Spinal cord (tissue), 10 donors: ENCODE measurements around the gene FAM107B. TPM values are rescaled to one million over a fixed set of nuclear protein-coding genes. Genes with fewer than 3 reads are reported as not detected.

Experiments used
- DNase-seq, 6 donors: peaks; one replicate each; pipeline versions ENCODE4 v3.0.0 to v3.0.0-alpha.2; 2013 to 2015; ENCODE audit warnings: low spot score in 6 of 6, low read depth in 4 of 6
- H3K27ac ChIP-seq: one replicate; pipeline ENCODE4 v1.5.1; 2013; ENCODE audit warnings: low read depth, low read length, control low read depth
- H3K27me3 ChIP-seq: one replicate; pipeline ENCODE4 v1.6.1; 2013; ENCODE audit warnings: low read length; ENCODE audit not compliant: control insufficient read depth, insufficient read depth
- H3K36me3 ChIP-seq: one replicate; pipeline ENCODE4 v1.6.1; 2013; ENCODE audit warnings: low read length; ENCODE audit not compliant: control insufficient read depth, insufficient read depth
- H3K4me1 ChIP-seq: one replicate; pipeline ENCODE4 v1.6.1; 2013; ENCODE audit warnings: low read length; ENCODE audit not compliant: control insufficient read depth, insufficient read depth
- H3K4me3 ChIP-seq: one replicate; pipeline ENCODE4 v1.5.1; 2013; ENCODE audit warnings: low read depth, low read length, control low read depth
- H3K9me3 ChIP-seq: one replicate; pipeline ENCODE4 v1.6.1; 2013; ENCODE audit warnings: low read length; ENCODE audit not compliant: control insufficient read depth, insufficient read depth
- WGBS: methylation state at CpG from one replicate; pipeline ENCODE4 v1.1.5; 2013; ENCODE audit warnings: missing lambda C conversion rate; ENCODE audit not compliant: insufficient coverage; 5-methylcytosine and 5-hydroxymethylcytosine counted together
- polyA plus RNA-seq, 2 donors: library from polyadenylated mRNA; unstranded; fragments of 120-200 nt; gene quantifications; one replicate each; pipeline ENCODE4 v1.2.1, GENCODE V29; 2013; ENCODE audit not compliant: insufficient read length in 2 of 2
- total RNA-seq, 2 donors: library from RNA; depleted of rRNA in 1 of 2; stranded (reverse); fragments of 120-200 nt in 1 of 2; fragments of >200 nt in 1 of 2; gene quantifications; one replicate each; pipeline versions ENCODE4 v1.2.3 to v1.2.4, GENCODE V29; 2013 to 2014
- donor health status: healthy.

The FAM107B gene
- total and polyA plus RNA-seq, 4 donors: 36.4 to 56.9 (median 47.1) TPM

DNA sequence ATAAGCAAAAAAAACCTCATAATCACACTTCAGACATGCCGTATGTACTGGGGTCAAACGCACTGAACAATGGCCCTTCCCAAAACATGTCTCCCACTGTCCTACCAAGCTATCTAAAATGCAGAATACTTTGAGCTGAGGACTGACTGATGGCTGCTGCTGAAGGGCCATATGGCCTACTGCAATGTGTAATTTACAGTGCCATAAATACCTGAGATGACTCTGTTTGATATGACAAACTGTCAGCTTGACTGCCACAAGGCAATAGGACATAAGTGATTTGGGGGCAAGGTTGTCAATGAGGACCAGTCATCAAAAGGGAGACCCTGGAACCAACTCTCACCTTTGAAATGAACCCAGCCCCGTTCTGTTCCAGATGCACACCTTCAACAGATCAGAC lies 256.5 kb downstream of the FAM107B start:
- no peak overlapping the region for H3K27ac ChIP-seq
- H3K4me1 ChIP-seq: no peaks in the 10 kb centered on the region
- no peaks in the 10 kb centered on the region for H3K27me3 ChIP-seq
- no peaks in the 10 kb centered on the region for H3K36me3 ChIP-seq
- no peak for DNase-seq
- no peak overlapping the region for H3K4me3 ChIP-seq
- no peaks in the 10 kb centered on the region for H3K9me3 ChIP-seq
- 92% methylated on average over 2 of the region's 3 CpGs for WGBS

DNA sequence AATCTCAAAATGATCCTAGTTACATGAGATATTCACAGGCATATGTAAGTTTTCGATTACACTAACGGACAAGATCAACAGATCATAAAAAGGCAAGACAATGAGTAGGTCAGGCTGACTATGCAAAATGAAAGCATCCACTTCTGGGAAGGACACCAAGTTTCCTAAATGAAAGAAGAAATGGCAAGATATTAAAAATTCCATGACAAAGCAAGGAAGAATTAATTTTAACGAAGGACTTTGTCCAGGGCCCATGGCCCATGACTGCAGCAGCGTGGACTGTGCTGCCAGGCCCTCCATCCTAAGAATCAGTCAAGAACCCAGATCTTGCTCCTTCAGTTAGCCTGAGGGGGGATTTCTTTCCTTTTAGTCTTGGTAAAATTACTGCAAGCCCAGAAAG lies 261.6 kb downstream of the FAM107B start:
- no peak overlapping the region for H3K27ac ChIP-seq

DNA sequence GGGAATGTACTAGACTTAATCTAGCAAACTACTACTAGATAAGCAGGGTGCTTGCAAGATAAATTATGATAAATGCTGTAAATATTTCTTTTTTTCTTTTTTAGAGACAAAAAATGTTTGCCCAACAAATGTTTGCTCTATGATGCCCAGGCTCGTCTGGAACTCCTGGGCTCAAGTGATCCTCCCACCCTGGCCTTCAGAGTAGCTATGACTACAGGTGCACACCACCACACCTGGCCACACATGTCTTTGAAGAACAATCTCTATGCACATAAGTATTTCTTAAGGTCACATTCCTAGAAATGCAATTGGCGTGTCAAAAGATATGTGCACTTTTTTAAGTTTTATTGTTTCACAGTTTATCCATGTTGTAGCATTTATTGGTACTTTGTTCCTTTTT lies 264.4 kb downstream of the FAM107B start:
- WGBS: 80% methylated on average over 1 of the region's 2 CpGs
- no peaks in the 10 kb centered on the region for H3K9me3 ChIP-seq
- peaks cover 11% of the 10 kb centered on the region for H3K4me1 ChIP-seq
- DNase-seq: no peak
- no peaks in the 10 kb centered on the region for H3K36me3 ChIP-seq
- no peak overlapping the region for H3K4me3 ChIP-seq
- no peak overlapping the region for H3K27ac ChIP-seq
- H3K27me3 ChIP-seq: no peaks in the 10 kb centered on the region

More for the DNA sequence above, 261.6 kb downstream of the FAM107B start:
- Histone ChIP-seq H3K9me3 (no peaks in the 10 kb centered on the region), H3K27me3 (no peaks in the 10 kb centered on the region), H3K4me1 (peaks cover 7% of the 10 kb centered on the region), H3K36me3 (no peaks in the 10 kb centered on the region), H3K4me3 (no peak overlapping the region)
- 100% methylated on average over 2 of the region's 4 CpGs for WGBS
- DNase-seq: no peak

DNA sequence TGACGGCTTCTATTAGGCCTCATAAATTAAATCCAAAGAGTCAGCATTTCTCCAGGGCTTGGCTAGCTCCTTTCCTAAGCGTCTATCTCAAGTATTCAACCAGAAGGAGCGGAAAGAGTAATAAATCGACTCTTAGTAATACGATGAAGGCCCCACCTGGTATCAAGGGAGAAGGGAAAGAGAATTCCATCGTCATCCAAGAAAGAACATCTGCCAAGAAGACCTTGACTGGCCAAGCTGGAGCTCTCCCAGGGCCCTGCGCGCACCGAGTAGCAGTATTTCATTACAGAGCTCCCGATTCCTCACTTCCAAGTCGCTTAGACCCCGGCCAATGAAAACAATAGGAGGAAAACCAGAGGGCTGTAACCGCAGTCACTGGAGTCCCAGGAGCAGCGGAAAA lies 266.0 kb downstream of the FAM107B start:
- Histone ChIP-seq H3K36me3 (no peaks in the 10 kb centered on the region), H3K4me1 (peaks cover 11% of the 10 kb centered on the region), H3K9me3 (no peaks in the 10 kb centered on the region), H3K4me3 (no peak overlapping the region), H3K27me3 (no peaks in the 10 kb centered on the region), H3K27ac (no peak overlapping the region)
- 92% methylated on average over 11 of the region's 14 CpGs for WGBS
- DNase-seq: no peak

DNA sequence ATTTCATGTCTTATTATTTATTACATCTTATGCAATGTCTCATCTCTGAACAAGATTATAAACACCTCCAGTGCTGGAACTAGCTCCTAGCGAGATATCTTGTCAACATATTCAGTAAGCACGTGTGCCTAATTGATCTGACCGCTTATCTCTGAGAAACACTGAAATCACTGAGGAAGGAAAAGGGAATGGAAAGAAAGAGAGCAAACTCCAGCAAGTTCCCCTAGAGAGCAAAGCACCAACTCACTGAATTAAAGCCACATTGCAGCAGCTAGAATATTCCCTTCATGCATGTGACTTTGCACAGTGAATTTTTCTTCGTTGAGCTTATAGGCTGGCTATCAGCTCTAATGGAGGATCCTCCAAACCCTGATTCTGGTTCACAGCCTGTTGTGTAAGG lies 266.9 kb downstream of the FAM107B start:
- Histone ChIP-seq H3K36me3 (no peaks in the 10 kb centered on the region), H3K27me3 (no peaks in the 10 kb centered on the region), H3K9me3 (no peaks in the 10 kb centered on the region), H3K4me1 (peaks cover 11% of the 10 kb centered on the region), H3K4me3 (no peak overlapping the region), H3K27ac (no peak overlapping the region)
- DNase-seq: peak in 1 of 6 donors; percentile 76
- 100% methylated on average over 1 of the region's 4 CpGs for WGBS

DNA sequence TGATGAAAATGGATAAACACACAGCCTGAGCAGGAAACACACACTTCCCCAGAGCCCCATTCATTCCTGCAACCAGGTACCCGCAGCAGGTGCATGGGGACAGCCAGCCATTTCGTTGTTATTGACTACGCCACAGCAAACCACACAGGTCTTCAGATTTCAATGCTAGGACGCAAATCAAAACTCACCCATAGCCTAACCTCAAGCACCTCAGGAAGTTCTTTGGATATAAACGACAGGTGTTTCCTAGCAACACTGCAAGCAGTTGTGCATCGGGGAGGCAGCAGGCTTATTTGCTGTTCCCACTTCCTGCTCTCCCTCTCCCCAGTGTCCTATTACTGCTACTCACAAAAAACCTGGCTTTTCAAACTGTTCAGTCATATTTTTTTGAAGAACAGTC lies 267.5 kb downstream of the FAM107B start:
- Histone ChIP-seq H3K36me3 (no peaks in the 10 kb centered on the region), H3K4me3 (no peak overlapping the region), H3K4me1 (peaks cover 11% of the 10 kb centered on the region), H3K27me3 (no peaks in the 10 kb centered on the region), H3K27ac (no peak overlapping the region), H3K9me3 (no peaks in the 10 kb centered on the region)
- peak in 3 of 6 donors; percentile 35 to 92 (median 37) for DNase-seq
- 54% methylated on average over 6 of the region's 6 CpGs for WGBS

DNA sequence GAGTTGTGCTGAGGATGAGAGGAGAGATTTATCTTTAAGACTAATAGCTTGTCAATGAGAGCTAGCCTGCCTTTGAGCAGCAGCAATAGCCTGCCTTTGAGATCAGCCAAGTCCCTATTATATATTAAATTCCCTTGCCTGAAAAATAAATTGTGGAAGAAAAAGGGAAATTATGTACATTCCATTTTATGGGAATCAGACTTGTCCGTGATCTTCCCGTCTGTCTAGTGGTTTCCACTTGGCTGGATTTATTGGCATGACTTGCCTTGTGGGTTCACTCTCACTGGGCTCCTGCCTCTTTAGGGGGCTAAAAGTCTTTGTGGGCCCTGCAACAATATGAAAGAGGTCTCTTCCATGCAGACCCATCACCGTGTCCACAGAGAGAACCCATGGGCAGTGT lies 272.3 kb downstream of the FAM107B start:
- H3K9me3 ChIP-seq: no peaks in the 10 kb centered on the region
- DNase-seq: no peak
- no peaks in the 10 kb centered on the region for H3K27me3 ChIP-seq
- no peak overlapping the region for H3K4me3 ChIP-seq
- H3K36me3 ChIP-seq: no peaks in the 10 kb centered on the region
- no peak overlapping the region for H3K27ac ChIP-seq
- WGBS: 49% methylated on average over 3 of the region's 3 CpGs
- H3K4me1 ChIP-seq: peaks cover 14% of the 10 kb centered on the region

DNA sequence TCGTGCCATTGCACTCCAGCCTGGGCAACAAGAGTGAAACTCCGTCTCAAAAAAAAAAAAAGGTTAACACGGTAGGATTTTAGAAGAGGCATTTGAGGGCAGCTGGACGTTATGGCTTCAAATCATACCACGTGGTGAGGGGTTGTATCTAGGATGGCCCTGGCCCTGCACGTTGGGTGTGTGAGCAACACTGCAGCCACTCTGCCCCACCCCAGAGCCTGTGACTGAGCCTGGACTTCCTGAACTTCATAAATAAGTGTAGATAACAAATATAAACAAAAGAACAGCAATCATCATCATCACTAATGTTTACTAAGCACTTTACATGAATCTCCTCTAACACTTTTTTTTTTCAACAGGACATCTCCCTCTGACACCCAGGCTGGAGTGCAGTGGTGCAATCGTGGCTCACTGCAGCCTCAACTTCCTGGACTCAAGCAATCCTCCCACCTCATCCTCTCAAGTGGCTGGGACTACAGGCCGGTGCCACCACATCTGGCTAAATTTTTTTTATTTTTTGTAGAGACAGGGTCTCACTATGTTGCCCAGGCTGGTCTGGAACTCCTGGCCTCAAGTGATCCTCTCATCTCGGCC lies 274.4 kb downstream of the FAM107B start:
- Histone ChIP-seq H3K36me3 (no peaks in the 10 kb centered on the region), H3K4me3 (no peak overlapping the region), H3K9me3 (no peaks in the 10 kb centered on the region), H3K27me3 (no peaks in the 10 kb centered on the region), H3K4me1 (peaks cover 13% of the 10 kb centered on the region), H3K27ac (no peak overlapping the region)
- 95% methylated on average over 6 of the region's 9 CpGs for WGBS
- no peak for DNase-seq

DNA sequence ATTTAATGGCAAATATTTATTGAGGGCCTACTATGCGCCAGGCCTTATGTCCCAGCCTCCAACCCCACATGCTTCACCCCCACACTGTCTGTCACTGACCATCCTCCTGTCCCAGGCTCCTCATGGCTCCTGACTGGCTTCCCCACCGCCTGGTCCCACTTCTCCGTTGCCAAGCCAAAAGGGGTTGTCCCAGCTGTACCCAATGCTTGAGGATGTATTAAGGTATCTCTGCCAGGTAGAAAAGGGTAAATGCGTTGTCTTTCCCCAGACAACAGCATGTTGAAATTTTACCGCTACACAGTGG lies 275.1 kb downstream of the FAM107B start:
- Histone ChIP-seq H3K4me1 (peaks cover 13% of the 10 kb centered on the region), H3K27me3 (no peaks in the 10 kb centered on the region), H3K4me3 (no peak overlapping the region), H3K27ac (no peak overlapping the region), H3K36me3 (no peaks in the 10 kb centered on the region), H3K9me3 (no peaks in the 10 kb centered on the region)
- 92% methylated on average over 5 of the region's 5 CpGs for WGBS
- no peak for DNase-seq

DNA sequence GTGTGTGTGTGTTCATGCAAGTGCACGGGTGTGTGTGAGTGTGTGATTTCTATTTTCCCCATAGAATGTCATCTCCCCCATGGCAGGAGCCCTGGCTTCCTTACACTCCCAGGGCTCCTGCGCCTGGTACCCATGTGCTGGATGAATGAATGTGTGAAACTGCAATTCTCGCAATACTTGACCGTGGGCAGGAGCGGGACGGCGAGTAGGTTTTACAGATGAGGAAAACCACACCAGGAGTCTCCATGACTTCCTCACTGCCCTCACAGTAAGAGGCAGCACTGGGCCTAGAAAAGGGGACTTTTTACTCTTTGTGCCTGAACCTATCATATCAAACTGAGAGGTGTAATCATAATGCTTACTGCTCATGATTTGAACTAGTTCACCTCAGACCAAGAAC lies 276.4 kb downstream of the FAM107B start:
- H3K4me3 ChIP-seq: no peak overlapping the region
- no peak for DNase-seq
- H3K36me3 ChIP-seq: no peaks in the 10 kb centered on the region
- no peaks in the 10 kb centered on the region for H3K27me3 ChIP-seq
- WGBS: 70% methylated on average over 2 of the region's 7 CpGs
- peaks cover 13% of the 10 kb centered on the region for H3K4me1 ChIP-seq
- no peaks in the 10 kb centered on the region for H3K9me3 ChIP-seq
- no peak overlapping the region for H3K27ac ChIP-seq
